OCI-LY1 (cell line): ENCODE data around the gene CCDC186.

Experiments
- EZH2 ChIP-seq: fragments of 200-600 bp; sonication (generic), shearing (Covaris generic); IDR thresholded peaks from 2 replicates; pipeline ENCODE4 v1.8.0; 2017; ENCODE audit warnings: borderline replicate concordance, mixed run types, mild to moderate bottlenecking, antibody characterized with exemption, low read length, moderate library complexity, mixed read lengths
- TF ChIP-seq, protein P1 (sequence below): fragments of 200-600 bp; sonication (generic), shearing (Covaris generic); IDR thresholded peaks from 2 replicates; pipeline ENCODE4 v1.5.1; 2017; ENCODE audit warnings: mild to moderate bottlenecking, antibody characterized with exemption, low read length, moderate library complexity, mixed read lengths

- TF ChIP-seq, protein P1, sequence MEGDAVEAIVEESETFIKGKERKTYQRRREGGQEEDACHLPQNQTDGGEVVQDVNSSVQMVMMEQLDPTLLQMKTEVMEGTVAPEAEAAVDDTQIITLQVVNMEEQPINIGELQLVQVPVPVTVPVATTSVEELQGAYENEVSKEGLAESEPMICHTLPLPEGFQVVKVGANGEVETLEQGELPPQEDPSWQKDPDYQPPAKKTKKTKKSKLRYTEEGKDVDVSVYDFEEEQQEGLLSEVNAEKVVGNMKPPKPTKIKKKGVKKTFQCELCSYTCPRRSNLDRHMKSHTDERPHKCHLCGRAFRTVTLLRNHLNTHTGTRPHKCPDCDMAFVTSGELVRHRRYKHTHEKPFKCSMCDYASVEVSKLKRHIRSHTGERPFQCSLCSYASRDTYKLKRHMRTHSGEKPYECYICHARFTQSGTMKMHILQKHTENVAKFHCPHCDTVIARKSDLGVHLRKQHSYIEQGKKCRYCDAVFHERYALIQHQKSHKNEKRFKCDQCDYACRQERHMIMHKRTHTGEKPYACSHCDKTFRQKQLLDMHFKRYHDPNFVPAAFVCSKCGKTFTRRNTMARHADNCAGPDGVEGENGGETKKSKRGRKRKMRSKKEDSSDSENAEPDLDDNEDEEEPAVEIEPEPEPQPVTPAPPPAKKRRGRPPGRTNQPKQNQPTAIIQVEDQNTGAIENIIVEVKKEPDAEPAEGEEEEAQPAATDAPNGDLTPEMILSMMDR: no peak
- no peak for TF ChIP-seq EZH2
Measured at GRCh38 chr10:114084215-114084614, 89.8 kb downstream of the CCDC186 start.
